NT2/D1 (cell line): Measurements from ENCODE around the gene CLMN.

Experiments
- DNase-seq: peaks from one replicate; pipeline ENCODE4 v3.0.0-alpha.2; 2011; ENCODE audit warnings: low read depth, low spot score
- H3K27me3 ChIP-seq: 2 replicates; pipeline ENCODE4 v1.6.0; 2011; ENCODE audit warnings: mild to moderate bottlenecking; ENCODE audit not compliant: insufficient read length, insufficient read depth
- H3K36me3 ChIP-seq: 2 replicates; pipeline ENCODE4 v1.6.1; 2011; ENCODE audit warnings: mild to moderate bottlenecking, low read length, mixed read lengths; ENCODE audit not compliant: insufficient read depth, insufficient read length
- H3K4me1 ChIP-seq: 2 replicates; pipeline ENCODE4 v1.5.1; 2011; ENCODE audit not compliant: insufficient read depth, insufficient read length
- H3K4me3 ChIP-seq: 2 replicates; pipeline ENCODE4 v1.5.1; 2011; ENCODE audit warnings: low read depth; ENCODE audit not compliant: insufficient read length
- H3K9ac ChIP-seq: 2 replicates; pipeline ENCODE4 v1.6.0; 2011; ENCODE audit warnings: low read depth; ENCODE audit not compliant: insufficient read length
- H3K9me3 ChIP-seq: 2 replicates; pipeline ENCODE4 v1.5.1; 2011; ENCODE audit warnings: mild to moderate bottlenecking, low read length; ENCODE audit not compliant: insufficient read depth
- SUZ12 ChIP-seq: IDR thresholded peaks from 2 replicates; pipeline ENCODE4 v1.6.1; 2011; ENCODE audit not compliant: insufficient read length, insufficient read depth; ENCODE audit errors: extremely low read depth
- YY1 ChIP-seq: IDR thresholded peaks from 2 replicates; pipeline ENCODE4 v1.6.1; 2011; ENCODE audit not compliant: insufficient read length, insufficient read depth
- ZNF274 ChIP-seq: IDR thresholded peaks from 2 replicates; pipeline ENCODE4 v1.6.1; 2011; ENCODE audit warnings: mild to moderate bottlenecking, low read depth, low read length

CLMN gene

DNA sequence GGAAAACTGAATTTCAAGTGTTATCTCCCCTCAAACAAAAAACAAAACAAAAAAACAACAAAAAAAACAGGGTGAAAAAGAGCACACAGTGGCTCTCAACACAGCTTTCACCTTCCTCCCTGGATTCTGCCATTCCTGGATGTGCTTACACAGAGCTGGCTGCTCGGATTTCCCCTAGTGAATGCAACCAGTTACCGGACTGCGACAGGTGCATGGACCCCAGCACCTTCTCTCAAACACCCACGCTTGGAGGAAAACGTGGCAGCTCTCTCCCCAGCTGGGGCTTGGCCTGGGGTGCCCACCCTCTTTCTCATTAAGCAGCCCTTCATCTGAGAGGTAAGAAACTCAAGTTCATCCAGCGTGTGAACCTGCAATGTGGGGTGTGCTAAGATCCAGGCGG is 128.9 kb downstream of the CLMN start:
- no peak for DNase-seq
- Histone ChIP-seq H3K36me3 (no peaks in the 10 kb centered on the region), H3K4me1 (peaks cover 12% of the 10 kb centered on the region), H3K27me3 (no peaks in the 10 kb centered on the region), H3K9ac (no peak overlapping the region), H3K9me3 (0 out of 2 replicates have a peak, but pooled peaks cover 4% of the 10 kb centered on the region), H3K4me3 (no peak overlapping the region)
- TF ChIP-seq SUZ12 (no peak), YY1 (no peak), ZNF274 (no peak)

DNA sequence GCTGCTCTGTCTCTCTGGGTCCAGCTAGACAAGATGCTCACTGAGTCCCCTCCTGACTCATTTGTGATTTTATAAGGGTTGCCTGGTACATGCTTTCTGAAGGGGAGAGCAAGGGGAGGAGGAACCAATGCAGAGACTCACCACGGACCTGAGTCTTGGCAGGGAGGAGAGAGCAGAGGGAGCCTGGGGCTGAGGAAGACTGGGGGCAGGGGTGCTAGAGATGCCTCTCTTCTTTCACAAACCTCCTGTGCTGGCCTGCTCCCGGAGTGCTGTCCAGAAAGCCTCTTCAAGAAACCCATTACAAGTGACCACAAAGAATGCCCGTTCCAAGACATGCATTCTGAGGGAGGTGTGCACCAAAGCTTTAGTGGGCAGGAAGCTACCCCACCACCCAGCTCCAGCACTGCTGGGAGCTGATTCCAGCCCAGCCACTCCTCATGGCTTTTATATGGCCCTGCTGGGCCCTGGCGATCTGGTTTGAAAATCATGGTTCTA is 129.3 kb downstream of the CLMN start:
- 0 out of 2 replicates have a peak, but pooled peaks cover 4% of the 10 kb centered on the region for H3K9me3 ChIP-seq
- H3K4me1 ChIP-seq: peaks cover 12% of the 10 kb centered on the region
- H3K27me3 ChIP-seq: no peaks in the 10 kb centered on the region
- H3K36me3 ChIP-seq: no peaks in the 10 kb centered on the region
- no peak overlapping the region for H3K4me3 ChIP-seq
- TF ChIP-seq SUZ12: no peak
- no peak for TF ChIP-seq ZNF274
- TF ChIP-seq YY1: no peak
- DNase-seq: no peak
- no peak overlapping the region for H3K9ac ChIP-seq

DNA sequence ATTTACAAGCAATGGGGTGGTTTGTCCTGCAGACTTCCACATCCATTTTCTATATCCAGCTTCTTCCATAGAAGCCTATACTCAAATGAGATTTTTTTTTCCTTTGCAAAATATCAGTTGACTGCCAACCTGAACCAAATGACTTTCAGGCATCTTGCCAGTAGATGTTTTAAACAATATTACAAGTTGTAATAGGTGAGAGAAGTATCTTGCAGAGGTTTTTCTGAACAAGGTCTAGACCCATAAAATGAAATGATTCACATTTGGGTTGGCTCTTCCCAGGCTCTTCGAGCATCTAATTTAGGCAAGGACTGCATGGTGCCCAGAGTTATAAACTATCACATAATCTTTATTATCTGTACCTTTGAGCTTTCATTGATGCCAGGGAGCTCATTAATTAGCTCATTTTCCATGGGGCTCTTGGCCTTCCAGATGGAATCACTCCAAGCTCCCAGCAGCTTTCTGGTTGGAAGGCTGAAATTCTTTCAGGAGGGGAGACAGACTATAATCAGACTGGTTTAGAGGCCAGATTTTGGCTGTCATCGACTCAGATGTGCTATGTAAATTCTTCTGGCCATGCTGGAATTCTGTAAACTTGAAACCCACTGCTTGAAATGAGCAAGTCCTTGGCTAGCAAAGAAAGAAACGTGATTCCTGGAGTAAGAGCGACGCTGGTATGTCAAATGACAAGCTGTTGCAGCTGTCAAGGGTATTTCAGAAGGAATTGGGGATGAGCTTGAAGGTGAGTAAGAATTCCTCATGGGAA is 130.2 kb downstream of the CLMN start:
- 0 out of 2 replicates have a peak, but pooled peaks cover 4% of the 10 kb centered on the region for H3K9me3 ChIP-seq
- no peak overlapping the region for H3K4me3 ChIP-seq
- H3K27me3 ChIP-seq: no peaks in the 10 kb centered on the region
- peaks cover 10% of the 10 kb centered on the region for H3K4me1 ChIP-seq
- no peak overlapping the region for H3K9ac ChIP-seq
- DNase-seq: no peak
- TF ChIP-seq SUZ12: no peak
- TF ChIP-seq ZNF274: no peak
- no peaks in the 10 kb centered on the region for H3K36me3 ChIP-seq

DNA sequence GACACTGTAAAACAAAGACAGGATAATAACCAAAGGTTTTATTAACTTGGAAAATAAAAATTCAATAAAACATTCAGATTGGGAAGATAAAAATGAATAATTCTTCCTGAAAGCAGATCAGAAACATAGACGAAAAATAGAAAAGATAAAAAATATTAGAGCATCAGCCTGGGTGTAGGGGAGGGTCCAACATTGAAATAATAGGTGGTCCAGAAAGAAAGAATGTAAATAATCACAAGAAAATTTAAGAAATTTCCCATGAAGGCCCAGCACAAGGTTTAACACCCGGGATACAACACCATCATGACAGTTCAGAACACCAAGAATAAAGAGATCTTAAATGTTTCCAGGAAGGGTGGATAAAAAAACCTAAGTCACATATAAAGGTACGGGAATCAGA is 131.3 kb downstream of the CLMN start:
- no peak for TF ChIP-seq ZNF274
- TF ChIP-seq YY1: no peak
- no peak for TF ChIP-seq SUZ12
- no peak for DNase-seq
- H3K36me3 ChIP-seq: no peaks in the 10 kb centered on the region
- H3K27me3 ChIP-seq: no peaks in the 10 kb centered on the region
- no peak overlapping the region for H3K9ac ChIP-seq
- H3K9me3 ChIP-seq: 0 out of 2 replicates have a peak, but pooled peaks cover 4% of the 10 kb centered on the region
- no peak overlapping the region for H3K4me3 ChIP-seq
- peaks cover 10% of the 10 kb centered on the region for H3K4me1 ChIP-seq

DNA sequence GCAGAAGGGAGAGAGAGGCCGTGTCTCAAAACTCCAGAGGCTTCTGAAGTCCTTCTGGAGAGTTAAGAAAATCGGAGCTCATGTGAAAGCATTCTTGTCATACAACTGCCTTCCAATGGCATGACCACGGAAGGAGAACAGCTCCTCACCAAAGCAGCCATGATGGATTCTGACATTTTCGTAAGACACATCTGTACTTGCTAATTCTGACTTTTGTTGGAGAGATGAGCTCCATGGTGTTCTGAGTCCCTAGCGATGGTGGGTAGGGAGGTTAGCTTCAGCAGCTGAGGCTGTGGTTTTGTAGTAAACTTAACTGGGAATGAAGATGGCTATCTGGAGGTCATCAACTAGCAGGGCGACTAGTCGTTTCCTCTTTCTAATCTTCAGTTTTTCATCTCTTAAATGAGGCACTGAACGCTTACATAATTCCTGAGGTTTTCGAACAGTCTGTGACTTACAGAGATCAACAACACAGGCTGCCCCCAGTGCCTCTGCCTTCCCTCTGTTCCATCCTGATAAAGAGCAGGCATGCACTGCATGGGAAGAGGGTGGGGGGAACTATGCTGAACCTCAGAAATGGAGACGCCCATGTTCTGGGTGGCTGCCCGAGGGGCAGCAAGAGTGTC is 133.8 kb downstream of the CLMN start:
- Histone ChIP-seq H3K27me3 (no peaks in the 10 kb centered on the region), H3K4me1 (peaks cover 8% of the 10 kb centered on the region), H3K9me3 (0 out of 2 replicates have a peak, but pooled peaks cover 4% of the 10 kb centered on the region), H3K9ac (no peak overlapping the region), H3K4me3 (no peak overlapping the region), H3K36me3 (no peaks in the 10 kb centered on the region)
- no peak for DNase-seq
- TF ChIP-seq YY1: no peak
- TF ChIP-seq ZNF274: no peak
- no peak for TF ChIP-seq SUZ12

DNA sequence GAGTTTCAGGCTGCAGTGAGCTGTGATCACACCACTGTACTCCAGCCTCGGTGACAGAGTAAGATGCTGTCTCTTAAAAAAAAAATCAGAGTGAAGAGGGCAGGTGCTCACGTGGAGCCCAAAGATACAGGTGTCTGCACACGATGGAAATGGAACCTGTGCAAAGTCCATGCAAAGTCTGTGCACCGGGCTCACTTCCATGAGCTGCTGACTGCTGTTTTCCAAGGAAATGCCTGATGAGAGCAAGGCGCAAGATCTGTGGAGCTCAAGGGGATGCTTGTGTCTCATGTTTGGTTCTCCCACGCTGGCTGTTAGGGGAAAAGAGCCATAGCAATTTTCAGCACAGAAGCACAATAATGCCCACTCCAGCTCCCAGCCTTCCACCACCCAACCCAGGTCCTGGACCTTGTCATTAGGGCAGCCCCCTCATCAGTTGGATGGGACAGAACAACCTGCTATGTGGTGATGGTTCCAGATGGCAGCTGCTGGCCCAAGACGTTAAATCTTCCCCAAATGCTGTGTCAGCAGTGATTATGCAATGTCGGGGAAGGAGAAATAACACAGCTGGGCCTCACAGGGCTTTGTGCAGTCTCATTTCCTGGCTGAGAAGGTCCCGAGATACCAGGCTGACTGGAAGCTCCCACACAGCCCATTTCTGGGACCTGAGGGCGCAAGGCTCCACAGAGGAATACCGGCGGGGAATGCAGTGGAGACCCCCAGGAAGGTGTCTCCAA is 134.5 kb downstream of the CLMN start:
- peaks cover 3% of the 10 kb centered on the region for H3K4me1 ChIP-seq
- no peaks in the 10 kb centered on the region for H3K36me3 ChIP-seq
- H3K9me3 ChIP-seq: 0 out of 2 replicates have a peak, but pooled peaks cover 4% of the 10 kb centered on the region
- TF ChIP-seq YY1 (no peak), ZNF274 (no peak), SUZ12 (no peak)
- H3K27me3 ChIP-seq: no peaks in the 10 kb centered on the region
- H3K9ac ChIP-seq: no peak overlapping the region
- no peak overlapping the region for H3K4me3 ChIP-seq
- no peak for DNase-seq

DNA sequence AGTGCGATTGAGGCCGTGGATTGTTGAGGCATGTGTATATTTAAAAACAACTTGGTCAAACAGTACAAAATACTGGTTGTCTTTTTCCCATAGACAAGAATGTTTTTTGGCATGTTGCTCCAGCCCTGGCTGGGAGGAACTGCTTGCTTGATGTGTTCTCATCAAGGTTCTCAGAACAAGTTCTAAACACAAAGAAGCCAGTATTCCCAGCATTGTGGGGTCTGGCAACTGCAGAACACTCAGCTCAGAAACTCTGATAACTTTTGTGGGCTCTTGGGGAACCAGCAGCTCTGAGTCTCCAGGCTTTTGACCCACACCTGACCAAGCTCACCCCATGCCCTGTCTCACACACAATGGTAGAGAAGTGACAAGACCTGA is 135.3 kb downstream of the CLMN start:
- no peak for TF ChIP-seq SUZ12
- no peak for TF ChIP-seq ZNF274
- TF ChIP-seq YY1: no peak
- 0 out of 2 replicates have a peak, but pooled peaks cover 4% of the 10 kb centered on the region for H3K9me3 ChIP-seq
- H3K4me1 ChIP-seq: no peaks in the 10 kb centered on the region

More for the DNA sequence above, 135.3 kb downstream of the CLMN start:
- no peak overlapping the region for H3K9ac ChIP-seq
- DNase-seq: no peak
- no peak overlapping the region for H3K4me3 ChIP-seq
- no peaks in the 10 kb centered on the region for H3K36me3 ChIP-seq
- no peaks in the 10 kb centered on the region for H3K27me3 ChIP-seq
